IPS-11a (cell line): ENCODE results near the gene HSD17B14.
A peak's percentile ranks its signal among the peaks of the same experiment; 100 is the strongest.
"Not testable (repeated sequence)": the region's sequence is repeated elsewhere in the genome, so short reads cannot be mapped to it uniquely, and the experiment has no call there.

Experiments used
- H3K4me3 ChIP-seq: one replicate; pipeline ENCODE4 v1.5.1; 2013; ENCODE audit warnings: low read depth, low read length, control low read depth

The HSD17B14 gene

GRCh38 chr19:48836089-48837017 is at the start of gene HSD17B14:
Gene HSD17B14, minus strand, starts transcription at chr19:48836491. Its CDS starts 80 bp downstream, at chr19:48836411.
- peak within 1 kb of the TSS; percentile 53 for H3K4me3 ChIP-seq

- H3K4me3 ChIP-seq: no peak overlapping the region
These were observed 47.4 kb upstream of the HSD17B14 start for GRCh38 chr19:48883726-48884125.

- H3K4me3 ChIP-seq: no peak overlapping the region
These were observed 45.7 kb upstream of the HSD17B14 start for GRCh38 chr19:48881741-48882657.

GRCh38 chr19:48879696-48880095 is 43.4 kb upstream of the HSD17B14 start:
- H3K4me3 ChIP-seq: not testable (repeated sequence)

GRCh38 chr19:48879025-48879637 is 42.8 kb upstream of the HSD17B14 start:
- H3K4me3 ChIP-seq: no peak overlapping the region

- no peak overlapping the region for H3K4me3 ChIP-seq
These were observed 42.1 kb upstream of the HSD17B14 start for GRCh38 chr19:48878196-48879024.

- no peak overlapping the region for H3K4me3 ChIP-seq
These were observed 41.5 kb upstream of the HSD17B14 start for GRCh38 chr19:48877855-48878195.

GRCh38 chr19:48876043-48876981 is 40.0 kb upstream of the HSD17B14 start:
- H3K4me3 ChIP-seq: not testable (repeated sequence)

- no peak overlapping the region for H3K4me3 ChIP-seq
These were observed 38.2 kb upstream of the HSD17B14 start for GRCh38 chr19:48874303-48875135.

GRCh38 chr19:48873476-48874302 is 37.4 kb upstream of the HSD17B14 start:
- H3K4me3 ChIP-seq: peak overlapping the region; percentile 92

- peak overlapping the region; percentile 92 for H3K4me3 ChIP-seq
These were observed 36.7 kb upstream of the HSD17B14 start for GRCh38 chr19:48872884-48873475.

- H3K4me3 ChIP-seq: peak within 1 kb of the TSS; percentile 92
These were observed 36.0 kb upstream of the HSD17B14 start, which contains the start of gene PPP1R15A for GRCh38 chr19:48872182-48872883. Gene PPP1R15A, plus strand, starts transcription at chr19:48872421. Its CDS starts 813 bp downstream, at chr19:48873234.

- not testable (repeated sequence) for H3K4me3 ChIP-seq
These were observed 35.3 kb upstream of the HSD17B14 start for GRCh38 chr19:48871471-48872181.

GRCh38 chr19:48870048-48870447 is 33.8 kb upstream of the HSD17B14 start:
- no peak overlapping the region for H3K4me3 ChIP-seq

GRCh38 chr19:48868114-48868886 is 32.0 kb upstream of the HSD17B14 start, which contains the start of gene PLEKHA4:
Gene PLEKHA4, minus strand, starts transcription at chr19:48868617. Its CDS starts 997 bp downstream, at chr19:48867620.
- peak within 1 kb of the TSS; percentile 17 for H3K4me3 ChIP-seq
